Endothelial cell (in vitro differentiated cells): ENCODE measurements around the gene MFSD11. TPM values are rescaled to one million over a fixed set of nuclear protein-coding genes. Genes with fewer than 3 reads are reported as not detected.
A peak's percentile ranks its signal among the peaks of the same experiment; 100 is the strongest.
"Not testable (repeated sequence)": the region's sequence is repeated elsewhere in the genome, so short reads cannot be mapped to it uniquely, and the experiment has no call there.

Experiments
- DNase-seq: peaks from one replicate; pipeline ENCODE4 v3.0.0; 2021; ENCODE audit warnings: low spot score
- H3K27ac Mint-ChIP-seq: one replicate; pipeline ENCODE4 v1.8.0; 2021; ENCODE audit warnings: mixed read lengths, inconsistent platforms; ENCODE audit not compliant: unreplicated experiment
- H3K27me3 Mint-ChIP-seq: one replicate; pipeline ENCODE4 v1.8.0; 2021; ENCODE audit warnings: mild to moderate bottlenecking, moderate library complexity, mixed read lengths, inconsistent platforms; ENCODE audit not compliant: unreplicated experiment
- H3K36me3 Mint-ChIP-seq: one replicate; pipeline ENCODE4 v1.8.0; 2021; ENCODE audit warnings: mild to moderate bottlenecking, low read depth, mixed read lengths, inconsistent platforms; ENCODE audit not compliant: unreplicated experiment
- H3K4me1 Mint-ChIP-seq: one replicate; pipeline ENCODE4 v1.8.0; 2021; ENCODE audit warnings: mild to moderate bottlenecking, mixed read lengths, inconsistent platforms; ENCODE audit not compliant: unreplicated experiment
- H3K4me3 Mint-ChIP-seq: one replicate; pipeline ENCODE4 v1.8.0; 2021; ENCODE audit warnings: mild to moderate bottlenecking, mixed read lengths, inconsistent platforms; ENCODE audit not compliant: unreplicated experiment
- H3K9me3 Mint-ChIP-seq: one replicate; pipeline ENCODE4 v1.8.0; 2021; ENCODE audit warnings: mixed read lengths, inconsistent platforms; ENCODE audit not compliant: unreplicated experiment
- CTCF ChIP-seq: fragments of 200-600 bp; sonication (generic); IDR thresholded peaks from one replicate; pipeline ENCODE4 v1.5.0; 2021; ENCODE audit warnings: antibody characterized with exemption; ENCODE audit not compliant: unreplicated experiment
- total RNA-seq: library from RNA; stranded (reverse); fragmentation: NEBNext Ultra II Directional; extraction: Animal tissue kit (Norgen Biotek cat#: 25700); gene quantifications from one replicate; pipeline ENCODE4 v1.2.1, GENCODE V29; 2021; ENCODE audit not compliant: unreplicated experiment

MFSD11 gene
- total RNA-seq, 1 donor from 2014 or later: 37.3 TPM

GRCh38 chr17:76725580-76726230 lies 12.2 kb upstream of the MFSD11 start:
- Mint-ChIP-seq H3K27ac (peak overlapping the region; percentile 81), H3K27me3 (peaks cover 10% of the 10 kb centered on the region), H3K4me1 (peaks cover 15% of the 10 kb centered on the region), H3K4me3 (peak overlapping the region; percentile 94), H3K9me3 (no peaks in the 10 kb centered on the region), H3K36me3 (peaks cover 16% of the 10 kb centered on the region)
- no peak for TF ChIP-seq CTCF
- DNase-seq: no peak

- H3K4me1 Mint-ChIP-seq: peaks cover 15% of the 10 kb centered on the region
- H3K9me3 Mint-ChIP-seq: no peaks in the 10 kb centered on the region
- H3K27ac Mint-ChIP-seq: peak within 1 kb of the TSS; percentile 97
- peaks cover 10% of the 10 kb centered on the region for H3K27me3 Mint-ChIP-seq
- DNase-seq: peak; percentile 88
- peak within 1 kb of the TSS; percentile 95 for H3K4me3 Mint-ChIP-seq
- H3K36me3 Mint-ChIP-seq: peaks cover 14% of the 10 kb centered on the region
- TF ChIP-seq CTCF: no peak
Measured at GRCh38 chr17:76726231-76726775, 11.6 kb upstream of the MFSD11 start, which contains the start of gene JMJD6. TSS of gene JMJD6 (minus strand) at chr17:76726606. CDS start at chr17:76726475, 131 bp downstream.

- Mint-ChIP-seq H3K9me3 (no peaks in the 10 kb centered on the region), H3K4me1 (peaks cover 15% of the 10 kb centered on the region), H3K27ac (peak within 1 kb of the TSS; percentile 97), H3K36me3 (peaks cover 7% of the 10 kb centered on the region), H3K27me3 (peaks cover 10% of the 10 kb centered on the region), H3K4me3 (peak within 1 kb of the TSS; percentile 95)
- peak; percentile 83 for DNase-seq
- TF ChIP-seq CTCF: peak; percentile 57
Measured at GRCh38 chr17:76726776-76727718, 10.9 kb upstream of the MFSD11 start, which contains the start of gene METTL23. TSS of gene METTL23 (plus strand) at chr17:76726839. CDS start at chr17:76729711, 2,872 bp downstream.

GRCh38 chr17:76727745-76728456 lies 10.0 kb upstream of the MFSD11 start:
- peaks cover 10% of the 10 kb centered on the region for H3K27me3 Mint-ChIP-seq
- peaks cover 5% of the 10 kb centered on the region for H3K36me3 Mint-ChIP-seq
- H3K9me3 Mint-ChIP-seq: no peaks in the 10 kb centered on the region
- TF ChIP-seq CTCF: no peak
- H3K4me3 Mint-ChIP-seq: peak overlapping the region; percentile 95
- H3K27ac Mint-ChIP-seq: peak overlapping the region; percentile 97
- no peak for DNase-seq
- H3K4me1 Mint-ChIP-seq: peaks cover 15% of the 10 kb centered on the region

GRCh38 chr17:76731800-76732733 lies 5.9 kb upstream of the MFSD11 start:
- H3K4me3 Mint-ChIP-seq, DNase-seq, H3K27ac Mint-ChIP-seq, H3K9me3 Mint-ChIP-seq: not testable (repeated sequence)
- H3K36me3 Mint-ChIP-seq: peaks cover 36% of the 10 kb centered on the region
- H3K4me1 Mint-ChIP-seq: peaks cover 36% of the 10 kb centered on the region
- H3K27me3 Mint-ChIP-seq: peaks cover 14% of the 10 kb centered on the region
